ENCODE results near the gene EXOC8.

GRCh38 chr1:231338270-231339128, 847 bp upstream of the EXOC8 start, which contains the start of gene SPRTN:
- TF ChIP-seq EZH2 (IDR thresholded peaks at IDR 0.05; ENCODE audit: insufficient read depth, poor library complexity, severe bottlenecking): no peak
- no peak for TF ChIP-seq EZH2phosphoT487 (IDR thresholded peaks at IDR 0.05; ENCODE audit: insufficient read depth, low read depth)
